GM19035 (cell line): Measurements from ENCODE around the gene TWF2.
"Not testable (repeated sequence)": the region's sequence is repeated elsewhere in the genome, so short reads cannot be mapped to it uniquely, and the experiment has no call there.

Experiments
- ATAC-seq: cut with Tn5 transposase; IDR thresholded peaks from one replicate; pipeline ENCODE4 v1.9.1; 2021; ENCODE audit not compliant: unreplicated experiment

TWF2 gene

GRCh38 chr3:52238761-52239701 is at the start of gene TWF2:
TWF2 (minus strand) TSS chr3:52239158; CDS start chr3:52239016, 142 bp downstream.
- peak; percentile 77 for ATAC-seq

- no peak for ATAC-seq
Measured at GRCh38 chr3:52288674-52289073, 49.7 kb upstream of the TWF2 start.

GRCh38 chr3:52286777-52287110 is 47.8 kb upstream of the TWF2 start:
- no peak for ATAC-seq

GRCh38 chr3:52284051-52284450 is 45.1 kb upstream of the TWF2 start:
- not testable (repeated sequence) for ATAC-seq

GRCh38 chr3:52283306-52283705 is 44.3 kb upstream of the TWF2 start:
- ATAC-seq = no peak

- no peak for ATAC-seq
Measured at GRCh38 chr3:52281981-52282801, 43.2 kb upstream of the TWF2 start.

GRCh38 chr3:52280050-52280461 is 41.1 kb upstream of the TWF2 start:
- no peak for ATAC-seq

- no peak for ATAC-seq
Measured at GRCh38 chr3:52279596-52279995, 40.6 kb upstream of the TWF2 start.

GRCh38 chr3:52278510-52279069 is 39.6 kb upstream of the TWF2 start, which contains the start of gene WDR82:
WDR82 (minus strand) TSS chr3:52278649; CDS start chr3:52278361, 288 bp downstream.
- ATAC-seq = peak; percentile 87

GRCh38 chr3:52277972-52278509 is 39.1 kb upstream of the TWF2 start:
- peak; percentile 62 for ATAC-seq

GRCh38 chr3:52277071-52277964 is 38.4 kb upstream of the TWF2 start:
- peak; percentile 28 for ATAC-seq

GRCh38 chr3:52274781-52275180 is 35.8 kb upstream of the TWF2 start:
- ATAC-seq = not testable (repeated sequence)

GRCh38 chr3:52272831-52273230 is 33.9 kb upstream of the TWF2 start:
- ATAC-seq = no peak

GRCh38 chr3:52272172-52272571 is 33.2 kb upstream of the TWF2 start:
- ATAC-seq = not testable (repeated sequence)

- ATAC-seq = no peak
Measured at GRCh38 chr3:52270252-52270754, 31.3 kb upstream of the TWF2 start.

- ATAC-seq = no peak
Measured at GRCh38 chr3:52269776-52270175, 30.8 kb upstream of the TWF2 start.

GRCh38 chr3:52268036-52268435 is 29.1 kb upstream of the TWF2 start:
- ATAC-seq = no peak

- ATAC-seq = no peak
Measured at GRCh38 chr3:52265387-52265786, 26.4 kb upstream of the TWF2 start.

- ATAC-seq = no peak
Measured at GRCh38 chr3:52262447-52262846, 23.5 kb upstream of the TWF2 start.

GRCh38 chr3:52259448-52259847 is 20.5 kb upstream of the TWF2 start:
- no peak for ATAC-seq
